WTC11 (cell line): ENCODE data around the gene LMCD1.

Source experiments
- CDX4 ChIP-seq: fragments of 250-450 bp; sonication (Bioruptor Pico); IDR thresholded peaks from 2 replicates; pipeline ENCODE4 v1.9.0; 2021; ENCODE audit warnings: moderate library complexity, mild to moderate bottlenecking, inconsistent platforms, borderline replicate concordance
- CTCF ChIP-seq: fragments of 200-600 bp; IDR thresholded peaks from 2 replicates; pipeline ENCODE4 v1.8.0; 2022; ENCODE audit warnings: antibody characterized with exemption
- E2F5 ChIP-seq: sonication (generic); formaldehyde crosslinking; IDR thresholded peaks from 2 replicates; pipeline ENCODE4 v1.8.1; 2022; ENCODE audit warnings: mild to moderate bottlenecking, moderate library complexity, missing genetic modification reagents
- JUN ChIP-seq: sonication (generic); formaldehyde crosslinking; IDR thresholded peaks from 2 replicates; pipeline ENCODE4 v1.8.0; 2023; ENCODE audit warnings: mild to moderate bottlenecking, missing genetic modification reagents
- NFATC4 ChIP-seq: fragments of 250-450 bp; sonication (Bioruptor Pico); IDR thresholded peaks from 2 replicates; pipeline ENCODE4 v1.9.0; 2021; ENCODE audit warnings: mild to moderate bottlenecking
- TEAD1 ChIP-seq: sonication (generic); formaldehyde crosslinking; IDR thresholded peaks from 2 replicates; pipeline ENCODE4 v1.8.0; 2022; ENCODE audit warnings: mild to moderate bottlenecking, missing genetic modification reagents
- USF1 ChIP-seq: sonication (generic); formaldehyde crosslinking; IDR thresholded peaks from 2 replicates; pipeline ENCODE4 v1.8.0; 2022; ENCODE audit warnings: mild to moderate bottlenecking, missing genetic modification reagents

GRCh38 chr3:8517487-8517886 is 15.9 kb downstream of the LMCD1 start:
- no peak for TF ChIP-seq CTCF
- no peak for TF ChIP-seq CDX4 (CRISPR knock-in tag)
- no peak for TF ChIP-seq TEAD1 (CRISPR knock-in tag)
- TF ChIP-seq E2F5 (CRISPR knock-in tag), result no peak
- TF ChIP-seq JUN, result no peak
- TF ChIP-seq NFATC4 (CRISPR knock-in tag), result no peak
- TF ChIP-seq USF1 (CRISPR knock-in tag), result no peak
